HuH-7 (cell line): Measurements from ENCODE around the gene RASL12.

Experiments
- DNase-seq: peaks from one replicate; pipeline ENCODE4 v3.0.0; 2011; ENCODE audit warnings: low spot score

RASL12 gene

DNA sequence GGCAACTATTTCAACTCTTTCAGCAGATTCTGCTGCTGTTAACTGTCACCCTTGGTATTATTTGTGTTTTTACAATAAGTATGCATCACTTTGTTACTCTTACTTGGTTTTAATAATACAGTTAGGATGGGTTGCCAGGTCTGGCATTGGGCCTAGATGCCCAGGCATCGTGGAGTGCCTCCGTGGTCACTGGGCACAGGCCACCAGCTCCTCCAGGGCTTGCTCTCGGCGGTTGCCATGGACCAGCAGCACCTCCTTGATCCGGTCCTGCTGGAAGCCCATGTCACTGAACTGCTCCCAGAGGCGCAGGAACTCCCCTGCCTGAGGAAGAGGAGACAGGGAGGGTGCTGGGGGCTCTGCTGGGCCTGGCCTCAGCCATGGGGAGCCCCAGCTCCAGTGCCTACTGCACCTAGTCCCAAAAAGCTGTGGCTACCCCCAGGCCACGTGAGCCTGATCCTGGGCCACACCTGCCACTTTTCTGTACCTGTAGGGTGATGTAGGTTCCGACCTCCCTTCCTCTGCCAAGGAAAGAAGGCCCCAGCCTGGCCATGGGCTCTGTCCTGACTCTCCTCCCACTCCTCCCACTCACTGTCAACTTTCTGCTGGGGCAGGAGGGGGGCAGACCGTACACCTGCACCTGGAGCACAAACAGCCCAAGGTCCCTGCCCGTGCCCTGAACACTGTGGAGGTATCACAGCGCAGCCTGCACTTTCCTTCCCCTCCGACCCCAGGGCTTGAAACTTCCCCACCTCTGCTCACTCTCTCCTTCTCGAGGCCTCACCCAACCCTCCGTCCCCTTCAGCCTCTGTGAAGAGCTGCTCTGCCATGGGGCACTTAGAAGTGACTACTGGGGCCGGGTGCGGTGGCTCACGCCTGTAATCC, 25.4 kb upstream of the RASL12 start:
- no peak for DNase-seq

GRCh38 chr15:65091946-65092770, 24.4 kb upstream of the RASL12 start:
- no peak for DNase-seq

GRCh38 chr15:65089206-65089824, 21.5 kb upstream of the RASL12 start:
- DNase-seq = peak; percentile 72

DNA sequence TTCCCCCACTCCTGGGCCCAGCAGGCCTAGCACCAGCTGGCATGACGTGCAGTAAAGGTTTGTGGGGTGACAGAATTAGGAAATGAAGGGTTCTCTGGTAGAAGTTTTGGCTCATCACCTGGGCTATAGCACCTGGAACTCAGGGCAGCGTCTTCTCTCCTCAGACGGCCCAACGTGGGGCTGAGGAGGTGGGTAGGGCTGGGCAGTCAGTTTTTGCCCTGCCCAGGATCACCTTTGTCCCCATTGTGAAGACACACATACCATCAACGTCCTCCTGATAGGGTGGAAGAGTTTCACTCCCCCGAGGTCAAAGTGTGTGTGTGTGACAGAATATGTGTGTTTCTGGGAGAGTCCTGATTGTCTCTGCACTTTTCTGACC, 20.8 kb upstream of the RASL12 start:
- DNase-seq = peak; percentile 84

GRCh38 chr15:65087873-65088642, 20.3 kb upstream of the RASL12 start:
- no peak for DNase-seq

GRCh38 chr15:65087411-65087810, 19.6 kb upstream of the RASL12 start:
- DNase-seq = no peak

DNA sequence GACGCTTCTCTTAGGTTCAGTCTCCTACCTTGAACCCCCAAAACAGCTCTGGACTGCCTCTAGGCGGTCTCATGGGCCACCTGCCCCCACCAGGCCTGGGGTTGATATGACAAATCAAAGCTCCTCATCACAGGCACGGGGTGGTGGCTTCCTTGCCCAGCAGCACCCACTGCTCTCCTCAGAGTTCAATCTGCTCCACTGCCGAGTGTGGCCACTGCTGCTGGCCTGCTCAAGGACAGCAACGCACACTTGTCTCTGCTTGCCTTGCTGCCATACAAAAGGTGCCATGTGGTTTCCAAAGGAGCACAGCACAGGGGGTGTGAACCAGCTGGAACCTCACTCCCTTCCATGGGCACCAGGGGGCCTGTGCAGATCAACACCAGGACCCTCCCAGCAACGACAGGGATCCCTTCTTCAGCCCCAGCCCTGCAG, 18.9 kb upstream of the RASL12 start:
- no peak for DNase-seq

DNA sequence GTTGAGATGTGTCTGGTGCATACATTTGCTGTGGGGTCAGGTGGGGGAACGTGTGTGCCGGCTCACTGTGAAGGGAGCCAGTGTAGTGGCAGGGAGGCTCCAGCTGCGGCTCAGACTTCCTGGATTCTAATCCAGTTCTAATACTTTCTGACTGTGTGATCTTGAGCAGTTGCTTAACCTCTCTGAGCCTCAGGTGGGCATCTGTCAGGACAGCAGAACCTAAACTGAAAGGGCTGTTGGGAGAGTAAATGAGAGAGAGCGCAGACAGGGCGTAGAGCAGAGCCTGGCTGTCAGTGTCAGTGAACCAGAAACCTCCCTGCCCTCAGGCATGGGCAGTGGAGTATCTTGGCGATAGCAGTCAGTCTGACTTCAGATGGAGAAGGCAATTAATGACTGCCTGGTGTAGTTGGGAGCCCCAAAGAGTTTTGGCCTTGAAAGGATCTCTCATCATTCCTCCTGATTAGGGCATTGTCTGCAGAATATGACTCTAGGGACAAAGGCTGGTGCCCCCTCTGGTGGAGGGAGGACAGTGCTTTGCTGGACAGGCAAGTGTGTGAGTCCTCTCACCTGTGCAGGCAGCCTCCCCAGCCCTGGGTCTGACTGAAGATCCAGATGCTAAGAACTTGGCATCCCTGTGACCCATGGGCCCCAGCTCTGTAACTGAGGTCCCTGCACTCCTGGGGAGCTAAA, 18.3 kb upstream of the RASL12 start:
- peak; percentile 90 for DNase-seq

DNA sequence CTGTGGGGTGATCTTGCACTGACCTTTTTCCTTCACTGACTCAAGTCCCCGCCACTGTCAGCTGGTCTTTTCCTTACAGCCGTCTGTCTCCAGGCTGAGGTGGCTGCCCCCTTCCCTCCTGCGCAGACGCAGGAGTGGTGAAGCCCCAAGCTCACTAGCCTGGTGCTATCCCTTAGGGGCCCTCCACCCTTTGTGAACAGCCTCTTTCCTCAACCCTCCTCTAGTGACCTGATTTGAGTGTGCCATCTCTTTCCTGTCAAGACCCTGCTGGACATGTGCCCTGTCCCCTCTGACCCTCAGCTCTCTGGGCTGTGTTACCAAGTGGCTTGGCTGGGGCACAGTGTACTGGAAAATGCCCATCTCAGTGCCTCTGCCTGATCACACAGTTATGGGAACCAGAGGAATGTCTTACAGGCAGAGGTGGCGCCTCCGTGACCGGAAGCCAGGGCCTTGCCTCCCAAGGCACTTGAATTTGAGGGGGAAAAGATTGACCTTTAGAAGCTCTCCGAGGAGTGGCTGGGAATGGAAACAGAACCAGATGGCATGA, 17.5 kb upstream of the RASL12 start:
- no peak for DNase-seq

DNA sequence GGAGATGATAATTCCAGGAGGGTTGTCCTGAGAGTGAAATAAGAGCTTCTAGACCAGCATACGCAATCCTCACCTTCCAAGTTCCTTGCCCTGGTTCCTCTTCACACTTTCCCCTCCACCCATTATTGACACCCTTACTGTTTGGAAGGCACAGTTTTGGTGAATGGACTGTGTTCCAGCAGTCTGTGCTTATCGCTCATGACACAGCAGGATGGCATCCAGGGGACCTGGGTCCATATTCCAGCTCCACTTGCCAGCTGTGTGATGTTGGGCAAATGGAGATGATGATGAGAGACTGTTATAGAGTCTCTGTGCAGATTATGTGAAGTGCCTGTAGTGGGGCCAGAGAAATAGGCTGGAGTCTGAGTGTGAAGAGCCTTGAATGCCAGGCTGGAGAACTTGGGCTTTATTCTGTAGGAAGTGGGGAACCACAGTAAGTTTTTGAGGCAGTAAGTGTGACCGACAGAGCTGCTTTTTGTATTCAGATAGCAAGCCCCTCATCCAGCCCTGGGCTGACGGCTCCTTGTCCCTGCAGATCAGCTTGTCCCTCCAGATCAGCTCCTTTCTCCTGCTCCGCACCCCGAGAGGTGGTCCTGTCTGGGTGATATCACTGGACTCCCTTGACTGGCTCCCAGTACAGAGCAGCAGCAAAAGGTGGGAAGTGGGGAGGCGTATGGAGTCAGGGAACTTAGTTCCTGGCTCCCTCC, 16.9 kb upstream of the RASL12 start:
- DNase-seq = no peak

GRCh38 chr15:65083262-65083701, 15.5 kb upstream of the RASL12 start:
- no peak for DNase-seq

- no peak for DNase-seq
Observed at GRCh38 chr15:65082303-65082953, 14.6 kb upstream of the RASL12 start.

GRCh38 chr15:65081758-65082157, 14.0 kb upstream of the RASL12 start:
- no peak for DNase-seq

DNA sequence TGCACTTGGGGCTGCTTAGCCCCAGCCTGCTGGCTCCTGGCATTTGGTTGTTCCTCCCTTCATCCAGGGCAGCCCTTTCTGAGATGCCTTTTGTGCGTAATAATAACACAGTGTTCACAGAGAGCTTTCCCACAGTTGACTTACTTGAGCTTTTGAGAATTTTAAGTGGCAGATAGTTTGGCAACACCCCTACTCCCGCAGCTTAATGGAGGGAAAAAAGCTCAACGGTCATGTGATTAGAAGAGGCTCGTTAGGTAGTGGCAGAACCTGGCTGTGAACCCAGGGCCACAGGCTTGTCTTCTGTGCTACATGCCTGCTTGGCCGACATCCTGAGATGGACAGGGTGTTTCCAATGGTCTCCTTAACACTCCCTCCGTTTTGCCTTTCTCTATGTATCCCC, 13.5 kb upstream of the RASL12 start:
- no peak for DNase-seq

DNA sequence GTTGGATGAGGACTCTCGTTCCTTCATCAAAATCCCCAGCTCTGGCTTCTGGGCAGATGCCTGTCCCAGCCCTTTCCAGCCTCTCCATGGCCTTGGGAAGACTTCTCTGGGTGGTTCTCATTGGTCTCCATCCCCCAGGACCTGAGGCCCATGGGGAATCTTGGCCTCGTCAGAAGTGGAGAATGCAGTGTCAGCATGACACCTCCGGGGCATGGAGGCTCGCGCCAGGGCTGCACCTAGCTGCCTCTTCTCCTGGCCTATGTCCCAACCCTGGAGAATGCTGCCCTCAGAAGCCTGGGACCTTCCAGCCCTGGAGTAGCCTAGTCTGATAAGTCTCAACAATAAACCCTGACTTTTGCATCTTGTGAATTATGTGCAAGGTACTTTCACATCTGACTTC, 11.8 kb upstream of the RASL12 start:
- DNase-seq = no peak

GRCh38 chr15:65077981-65078352, 10.2 kb upstream of the RASL12 start:
- no peak for DNase-seq

- no peak for DNase-seq
Observed at GRCh38 chr15:65077291-65077980, 9.6 kb upstream of the RASL12 start.

DNA sequence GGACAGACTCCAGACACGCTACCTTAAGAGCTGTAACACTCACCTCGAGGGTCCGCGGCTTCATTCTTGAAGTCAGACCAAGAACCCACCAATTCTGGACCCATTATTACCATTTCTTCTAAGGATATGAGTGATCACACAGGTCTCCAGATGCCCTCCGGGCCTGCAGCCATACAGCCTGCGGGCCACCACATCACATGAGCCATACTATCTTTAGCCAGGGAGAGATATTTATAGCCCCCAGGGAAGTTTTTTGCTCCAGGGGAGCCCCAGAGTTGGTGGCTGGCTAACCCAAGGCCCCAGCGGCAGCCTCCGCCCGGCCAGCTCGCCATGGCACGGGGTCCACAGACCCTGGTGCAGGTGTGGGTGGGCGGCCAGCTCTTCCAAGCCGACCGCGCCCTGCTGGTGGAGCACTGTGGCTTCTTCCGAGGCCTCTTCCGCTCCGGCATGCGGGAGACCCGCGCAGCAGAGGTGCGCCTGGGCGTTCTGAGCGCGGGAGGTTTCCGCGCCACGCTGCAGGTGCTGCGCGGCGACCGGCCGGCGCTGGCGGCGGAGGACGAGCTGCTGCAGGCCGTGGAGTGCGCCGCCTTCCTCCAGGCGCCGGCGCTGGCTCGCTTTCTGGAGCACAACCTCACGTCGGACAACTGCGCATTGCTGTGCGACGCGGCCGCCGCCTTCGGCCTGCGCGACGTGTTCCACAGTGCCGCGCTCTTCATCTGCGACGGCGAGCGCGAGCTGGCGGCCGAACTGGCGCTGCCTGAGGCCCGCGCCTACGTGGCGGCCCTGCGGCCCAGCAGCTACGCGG, 8.9 kb upstream of the RASL12 start, which contains the start of gene KBTBD13:
Gene KBTBD13, plus strand, starts transcription at position 261 of the 805 bp plus-strand sequence. Its CDS starts 70 bp downstream, at position 331.
- no peak for DNase-seq
